Stimulated activated CD8-positive, alpha-beta memory T cell treated with anti-CD3 and anti-CD28 coated beads, Interleukin-15, amount 100 ng/mL, for 1 hour (primary cell): Measurements from ENCODE around the gene ELOVL1.
"Not testable (repeated sequence)": the region's sequence is repeated elsewhere in the genome, so short reads cannot be mapped to it uniquely, and the experiment has no call there.

ENCODE experiments used
- DNase-seq: peaks from one replicate; pipeline ENCODE4 v3.0.0-alpha.2; 2020; ENCODE audit warnings: low read depth

Gene ELOVL1

DNA sequence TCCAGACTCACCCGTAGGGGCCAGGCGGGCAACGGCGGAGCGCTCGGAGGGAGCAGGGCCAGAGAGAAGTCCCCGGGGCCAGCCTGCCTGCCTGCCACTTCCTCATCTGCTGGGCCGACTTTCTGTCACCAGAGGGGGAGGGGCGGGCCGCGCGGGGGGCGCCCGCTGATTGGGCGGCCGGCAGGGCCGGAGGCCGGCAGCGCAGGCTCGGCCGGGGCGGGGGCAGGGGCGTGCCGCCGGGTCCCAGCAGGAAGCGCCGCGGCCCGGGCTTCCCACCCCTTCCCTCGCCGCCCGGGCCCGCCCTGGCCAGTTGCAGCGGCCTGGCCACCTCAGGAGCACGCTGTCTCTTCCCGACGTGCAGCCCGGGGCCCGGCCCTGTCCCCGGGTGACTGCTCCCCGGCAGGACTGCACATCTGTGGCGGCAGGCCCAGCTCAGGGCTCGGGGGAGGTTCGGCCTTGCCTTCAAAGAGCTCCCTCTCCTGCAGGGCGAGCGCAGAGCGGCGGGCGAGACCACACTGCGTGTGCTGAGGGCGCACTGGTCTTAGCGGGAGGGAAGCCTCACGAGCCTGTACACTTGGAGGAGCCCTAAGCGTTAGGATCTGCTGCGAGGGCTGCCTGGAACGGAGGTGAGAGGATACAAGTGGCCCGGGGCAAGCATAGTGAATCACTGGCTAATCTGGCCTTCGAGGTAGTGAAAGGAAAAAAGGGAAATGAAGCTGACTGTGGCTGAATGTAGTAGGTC lies at the start of gene ELOVL1:
ELOVL1 (minus strand) TSS at position 108 of the 742 bp plus-strand sequence. CDS start 2,402 bp downstream, outside the sequence.
- DNase-seq, result peak; percentile 66

DNA sequence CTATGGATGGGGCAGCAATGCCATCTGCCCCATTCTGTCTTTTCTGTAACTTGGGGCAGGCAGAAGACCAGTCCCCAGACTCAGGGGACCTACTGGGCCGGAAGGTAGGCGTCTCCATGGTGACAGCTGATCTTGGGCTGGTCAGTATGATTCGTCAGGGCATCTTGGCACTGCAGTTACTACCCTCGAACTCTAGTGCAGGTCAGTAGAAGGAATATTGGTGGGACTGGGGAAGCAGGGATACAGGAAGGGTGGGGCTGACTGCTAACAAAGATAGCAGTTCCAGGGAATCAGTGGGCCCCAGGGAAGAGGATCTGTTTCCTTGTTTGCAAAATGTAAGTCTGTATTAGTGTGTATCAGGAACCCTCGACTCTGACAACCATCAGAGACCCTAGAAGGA lies 48.1 kb upstream of the ELOVL1 start:
- no peak for DNase-seq

GRCh38 chr1:43414634-43415223 lies 46.9 kb upstream of the ELOVL1 start:
- peak; percentile 46 for DNase-seq

DNA sequence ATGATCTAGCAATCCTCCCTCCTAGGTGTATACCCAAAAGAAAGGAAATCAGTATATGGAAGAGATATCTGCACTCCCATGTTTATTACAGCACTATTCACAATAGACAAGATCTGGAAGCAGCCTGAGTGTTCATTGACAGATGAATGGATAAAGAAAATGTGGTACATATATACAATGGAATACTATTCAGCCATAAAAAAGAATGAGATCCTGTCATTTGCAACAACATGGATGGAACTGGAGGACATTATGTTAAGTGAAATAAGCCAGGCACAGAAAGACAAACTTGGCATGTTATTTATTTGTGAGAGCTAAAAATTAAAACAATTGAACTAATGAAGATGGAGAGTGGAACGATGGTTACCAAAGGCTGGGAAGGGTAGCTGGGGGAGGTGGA lies 45.6 kb upstream of the ELOVL1 start:
- DNase-seq, result not testable (repeated sequence)

DNA sequence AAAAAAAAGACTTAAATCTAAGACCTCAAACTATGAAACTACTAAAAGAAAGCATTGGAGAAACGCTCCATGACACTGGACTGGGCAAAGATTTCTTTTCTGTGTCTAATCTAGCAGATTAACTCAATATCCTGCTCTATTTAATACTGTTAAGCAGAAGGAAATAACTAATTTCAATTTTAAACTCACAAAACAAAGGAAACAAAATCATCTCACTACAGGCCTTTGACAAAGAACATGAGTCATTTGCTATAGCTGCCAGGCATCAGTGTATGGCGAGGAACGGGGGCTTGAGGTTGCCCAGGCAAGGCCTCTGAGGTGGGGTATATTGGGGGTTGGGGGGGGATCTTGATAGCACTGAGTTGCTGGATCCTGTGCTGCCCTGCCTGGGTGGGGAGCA lies 42.8 kb upstream of the ELOVL1 start:
- no peak for DNase-seq

- DNase-seq, result no peak
Measured at GRCh38 chr1:43405876-43406234, 38.0 kb upstream of the ELOVL1 start.

DNA sequence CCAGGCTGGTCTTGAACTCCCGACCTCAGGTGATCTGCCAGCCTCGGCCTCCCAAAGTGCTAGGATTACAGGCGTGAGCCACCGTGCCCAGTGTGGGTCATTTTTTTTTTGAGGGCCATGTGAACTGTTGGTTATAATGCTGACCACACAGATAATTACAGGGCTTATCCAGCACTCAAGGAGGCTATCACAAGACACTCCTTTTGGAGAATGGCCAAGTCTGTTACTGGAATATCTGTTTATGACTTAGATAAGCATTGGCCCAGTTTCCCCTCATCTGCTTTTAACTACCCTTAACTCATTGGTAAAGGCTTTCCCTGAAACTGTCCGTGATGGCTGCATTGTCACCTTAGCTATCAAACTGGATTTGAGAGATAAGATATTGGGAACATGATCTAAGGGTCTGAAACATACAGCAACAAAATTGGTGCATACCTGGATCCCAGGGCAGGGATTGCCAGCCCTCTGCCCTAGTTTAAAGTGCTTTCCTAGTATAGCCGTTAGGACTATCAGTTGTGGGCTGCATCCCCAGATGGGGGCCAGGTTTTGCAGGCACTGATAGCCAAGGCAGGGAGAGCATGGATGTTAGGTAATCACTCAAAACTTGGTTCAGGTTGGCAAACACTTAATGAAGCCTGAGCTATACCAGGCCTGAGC lies 37.5 kb upstream of the ELOVL1 start:
- DNase-seq, result no peak

GRCh38 chr1:43404353-43404752 lies 36.5 kb upstream of the ELOVL1 start:
- no peak for DNase-seq

DNA sequence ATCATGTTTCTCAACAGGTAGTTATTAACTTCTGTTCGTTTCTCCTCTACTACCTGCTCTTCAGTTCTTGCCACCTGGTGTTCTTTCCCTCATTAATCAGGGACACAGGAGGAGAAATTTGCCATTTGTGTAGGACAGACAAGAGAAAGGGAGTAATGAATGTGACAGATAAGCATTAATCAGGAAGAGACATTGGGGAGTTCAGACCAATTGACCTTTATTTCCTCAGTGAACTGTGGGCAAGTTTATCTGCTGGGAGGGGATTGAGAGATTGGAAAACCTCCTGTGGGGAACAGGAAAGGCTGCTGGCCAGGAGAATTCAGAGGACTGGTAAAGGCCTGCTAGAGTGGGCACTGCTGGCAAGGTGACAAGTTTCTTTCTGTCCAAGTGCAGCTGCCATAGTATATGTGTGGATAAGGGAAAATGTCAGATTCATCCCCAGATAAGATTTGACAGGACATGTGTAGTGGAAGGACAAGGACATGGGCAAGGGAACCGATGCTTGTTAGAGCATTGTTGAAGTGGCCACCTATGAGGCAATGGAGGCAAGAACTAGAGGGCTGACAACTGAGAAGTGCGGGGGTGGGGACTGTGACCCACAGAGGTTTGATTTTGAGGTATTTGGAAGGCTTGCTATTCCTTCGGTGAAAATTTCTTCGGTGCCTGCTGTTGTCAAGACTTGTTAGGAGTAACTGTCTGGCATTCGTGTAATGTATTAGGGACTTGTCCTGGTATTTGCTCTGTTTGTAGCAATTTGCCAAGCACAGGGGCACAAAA lies 34.5 kb upstream of the ELOVL1 start:
- DNase-seq, result no peak

GRCh38 chr1:43400441-43400840 lies 32.6 kb upstream of the ELOVL1 start:
- not testable (repeated sequence) for DNase-seq

DNA sequence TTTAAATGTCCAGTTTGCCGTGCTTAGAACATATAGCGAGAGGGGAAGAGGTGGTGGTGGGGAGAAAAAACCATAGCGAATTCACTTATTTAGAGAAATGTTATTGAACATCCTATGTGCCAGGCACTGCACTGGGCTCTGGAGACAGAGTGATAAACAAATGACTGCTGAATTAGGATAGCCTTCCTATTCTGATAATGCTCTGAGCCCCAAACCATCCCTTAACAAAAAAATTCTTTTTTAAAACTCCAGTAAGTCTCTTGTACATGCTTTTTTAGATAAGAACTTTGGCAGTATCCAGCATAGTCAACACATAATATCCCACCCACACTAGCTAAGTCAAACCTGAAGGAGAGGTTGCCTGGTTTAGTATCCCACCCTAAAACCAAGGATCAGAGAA lies 30.4 kb upstream of the ELOVL1 start:
- no peak for DNase-seq

DNA sequence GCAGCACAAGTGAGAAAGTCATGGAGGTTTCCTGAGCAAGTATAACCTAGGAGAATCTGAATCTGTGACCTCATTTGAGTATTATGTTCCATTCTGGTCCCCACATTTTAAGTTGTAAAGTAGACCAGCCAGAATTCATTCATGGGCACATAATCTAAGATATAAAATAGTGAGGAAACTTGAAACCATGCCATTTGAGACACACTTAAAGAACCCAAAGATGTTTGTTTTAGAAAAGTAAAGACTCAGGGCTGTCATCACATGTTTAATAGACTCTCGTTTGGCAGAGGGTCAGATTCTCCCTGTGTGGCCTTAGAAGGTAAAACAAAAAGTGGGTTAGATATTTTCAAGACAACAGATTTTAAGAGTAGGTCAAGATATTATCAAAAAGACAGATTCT lies 28.2 kb upstream of the ELOVL1 start:
- no peak for DNase-seq

- DNase-seq, result no peak
Measured at GRCh38 chr1:43395523-43395922, 27.7 kb upstream of the ELOVL1 start.

DNA sequence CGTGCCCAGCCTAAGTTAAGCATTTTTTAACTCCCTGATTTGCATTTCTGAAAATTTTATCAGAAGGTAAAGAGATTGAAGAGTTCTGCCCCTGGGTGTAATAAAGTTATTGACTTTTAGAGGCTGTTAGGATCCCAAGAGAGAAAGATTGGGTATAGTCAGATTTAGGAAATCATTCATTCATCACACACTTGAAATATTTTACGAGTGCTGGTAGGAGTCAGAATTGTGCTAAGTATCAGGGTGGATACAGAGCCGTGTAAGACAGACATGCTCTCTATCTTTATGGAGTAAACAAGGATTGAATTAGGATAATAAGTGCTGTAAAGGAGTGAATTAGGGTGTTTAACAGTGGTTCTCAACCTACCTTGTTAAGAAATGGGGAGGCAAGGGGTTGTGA lies 24.9 kb upstream of the ELOVL1 start:
- DNase-seq, result no peak

DNA sequence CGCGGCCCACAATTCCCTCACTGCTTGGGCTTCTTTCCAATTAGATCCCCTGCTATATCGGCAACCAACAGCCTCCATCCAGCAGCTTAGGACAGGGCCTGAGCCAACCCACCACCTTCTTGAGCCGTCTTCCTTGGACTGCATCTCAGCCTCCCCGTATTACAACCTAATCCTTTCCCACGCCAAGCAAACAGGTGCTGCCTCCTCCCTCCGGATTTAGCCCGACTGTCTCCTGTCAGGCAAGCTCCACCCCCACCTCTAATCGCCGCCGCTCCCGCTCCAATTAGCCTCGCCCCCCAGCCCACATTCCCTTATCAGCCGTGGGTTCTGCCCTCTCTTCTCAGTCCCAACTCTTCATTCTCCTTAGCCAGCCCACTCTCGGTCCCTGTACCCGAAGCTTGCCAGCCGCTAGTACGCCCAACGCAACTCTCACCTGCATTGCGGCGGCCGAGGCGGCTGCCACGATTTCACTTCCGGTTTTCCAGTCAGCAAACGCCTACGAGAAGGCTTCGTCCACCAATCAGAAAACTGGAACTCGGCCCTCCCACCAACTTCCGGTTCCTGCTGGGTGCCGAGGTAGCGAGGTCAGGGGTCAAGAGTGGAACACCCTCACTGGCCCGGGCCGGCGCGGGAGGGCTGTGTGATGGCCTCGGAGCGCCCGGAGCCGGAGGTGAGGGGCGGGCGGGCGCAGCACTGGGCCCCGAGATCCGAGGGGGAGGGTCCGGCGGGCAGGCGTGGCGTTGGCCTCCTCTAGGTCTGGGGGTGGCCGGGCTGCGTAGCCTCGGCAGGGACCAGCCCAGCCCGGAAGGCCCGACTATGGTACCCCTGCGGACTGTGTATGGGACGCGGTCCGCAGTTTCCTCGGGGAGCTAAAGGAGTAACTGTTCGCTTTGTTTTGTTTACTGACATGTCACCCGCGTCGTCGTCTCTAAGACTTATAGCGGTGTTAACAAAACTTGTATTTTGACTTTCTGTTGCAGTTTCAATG lies 21.8 kb upstream of the ELOVL1 start, which contains the start of the genes MED8 and SZT2:
MED8 (minus strand) TSS at position 475 of the 988 bp plus-strand sequence; CDS start at position 439, 36 bp downstream.
SZT2 (plus strand) TSS at position 574 of the 988 bp plus-strand sequence; CDS start at position 644, 70 bp downstream.
- peak; percentile 92 for DNase-seq

GRCh38 chr1:43388613-43389012 lies 20.8 kb upstream of the ELOVL1 start:
- no peak for DNase-seq

GRCh38 chr1:43387976-43388599 lies 20.3 kb upstream of the ELOVL1 start:
- no peak for DNase-seq

GRCh38 chr1:43386676-43387075 lies 18.9 kb upstream of the ELOVL1 start:
- DNase-seq, result no peak

- no peak for DNase-seq
Measured at GRCh38 chr1:43383449-43383848, 15.6 kb upstream of the ELOVL1 start.

DNA sequence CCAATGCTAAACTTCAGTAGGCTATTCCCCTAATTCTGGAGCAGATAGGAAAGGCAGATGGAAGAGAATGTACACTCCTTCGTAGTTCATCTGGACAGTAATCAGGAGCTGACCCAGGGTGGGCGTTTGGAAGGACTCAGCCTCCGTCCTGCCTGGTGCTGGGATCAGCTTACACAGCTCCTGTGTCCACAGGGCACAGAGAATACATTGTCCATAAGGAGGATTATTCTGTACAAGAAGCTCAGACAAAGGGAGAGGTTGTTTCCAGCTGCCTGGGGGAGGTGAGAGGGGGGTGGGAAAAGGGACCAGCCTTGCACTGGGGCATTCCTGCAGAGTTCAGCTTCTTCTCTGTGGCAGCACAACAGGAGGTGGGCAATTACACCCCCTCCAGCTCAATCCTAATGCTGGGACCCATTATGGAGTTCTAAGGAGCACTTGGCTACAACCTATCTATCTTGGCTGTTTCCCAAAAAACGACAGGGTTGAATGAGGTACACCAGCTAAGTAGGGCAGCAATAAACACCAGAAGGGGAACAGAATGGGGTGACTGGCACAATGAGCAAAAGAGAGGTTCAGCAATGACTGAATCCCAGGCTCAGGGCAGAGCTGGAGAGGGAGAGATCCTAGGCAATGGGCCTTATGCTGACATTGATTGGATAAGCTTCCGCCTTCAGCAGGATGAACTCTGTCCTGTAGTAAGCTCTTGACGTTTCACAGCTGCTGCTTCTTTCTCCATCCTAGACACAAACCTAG lies 14.4 kb upstream of the ELOVL1 start:
- DNase-seq, result no peak
